Activated naive CD8-positive, alpha-beta T cell treated with anti-CD3 and anti-CD28 coated beads, Interleukin-2, amount 50 U/mL, for 24 hours (primary cell): Measurements from ENCODE around the gene ZEB2.

Source experiments
- ATAC-seq: fragments of 150-1000 bp; cut with Tn5 transposase; one replicate; pipeline ENCODE4 v1.10.0; 2021
- DNase-seq: peaks from one replicate; pipeline ENCODE4 v3.0.0; 2021
- H3K27ac Mint-ChIP-seq: one replicate; pipeline ENCODE4 v1.8.0; 2021; ENCODE audit warnings: mild to moderate bottlenecking, mixed read lengths
- H3K27me3 Mint-ChIP-seq: one replicate; pipeline ENCODE4 v1.8.0; 2021; ENCODE audit warnings: mixed read lengths
- H3K36me3 Mint-ChIP-seq: one replicate; pipeline ENCODE4 v1.8.0; 2021; ENCODE audit warnings: low read depth, mixed read lengths
- H3K4me1 Mint-ChIP-seq: one replicate; pipeline ENCODE4 v1.8.0; 2021; ENCODE audit warnings: mixed read lengths
- H3K4me3 Mint-ChIP-seq: one replicate; pipeline ENCODE4 v1.8.0; 2021; ENCODE audit warnings: mild to moderate bottlenecking, moderate library complexity, mixed read lengths
- H3K9me3 Mint-ChIP-seq: one replicate; pipeline ENCODE4 v1.8.0; 2021; ENCODE audit warnings: mixed read lengths

The ZEB2 gene

DNA sequence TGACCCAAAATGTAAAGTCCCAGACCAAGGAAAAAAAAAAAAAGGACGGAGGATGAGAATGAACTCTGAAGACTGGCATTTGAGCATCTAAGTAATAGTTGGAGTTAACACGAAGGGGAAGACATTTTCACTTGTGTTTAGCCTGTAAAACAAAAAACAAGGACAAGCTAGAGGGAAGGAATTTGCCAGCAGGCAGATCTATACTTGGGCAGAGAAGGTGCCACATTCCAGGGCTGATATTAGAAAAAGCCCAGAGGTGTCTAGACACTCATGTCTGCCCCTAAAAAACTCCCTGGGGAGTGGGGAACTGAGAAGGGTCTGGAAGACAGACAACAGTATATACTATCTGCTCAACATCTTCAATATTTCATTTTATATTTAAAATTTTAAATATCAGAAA is 171.1 kb downstream of the ZEB2 start:
- H3K27me3 Mint-ChIP-seq = no peaks in the 10 kb centered on the region
- peaks cover 32% of the 10 kb centered on the region for H3K4me1 Mint-ChIP-seq
- no peaks in the 10 kb centered on the region for H3K9me3 Mint-ChIP-seq
- no peak for ATAC-seq
- H3K27ac Mint-ChIP-seq = peak overlapping the region; percentile 47
- no peak for DNase-seq
- no peak overlapping the region for H3K4me3 Mint-ChIP-seq
- H3K36me3 Mint-ChIP-seq = no peaks in the 10 kb centered on the region

DNA sequence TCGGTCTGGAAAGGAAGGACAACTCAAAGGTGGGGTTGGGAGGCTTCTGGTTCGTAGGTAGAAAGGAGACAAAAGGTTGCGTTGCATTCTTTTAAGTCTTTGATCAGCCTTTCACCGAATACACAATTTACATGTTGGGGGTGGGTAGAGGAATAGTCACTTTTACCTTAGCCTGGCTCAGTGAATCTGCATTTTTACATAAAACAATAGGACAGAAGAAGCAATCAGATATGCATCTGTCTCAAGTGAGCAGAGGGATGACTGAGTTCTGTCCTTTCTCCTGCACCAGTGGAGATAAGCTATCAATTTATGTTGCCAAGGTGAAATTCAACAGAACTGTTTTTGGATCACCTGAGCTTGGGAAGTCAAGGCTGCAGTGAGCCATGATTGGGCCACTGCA is 173.7 kb downstream of the ZEB2 start:
- peaks cover 49% of the 10 kb centered on the region for H3K4me1 Mint-ChIP-seq
- no peaks in the 10 kb centered on the region for H3K9me3 Mint-ChIP-seq
- no peaks in the 10 kb centered on the region for H3K27me3 Mint-ChIP-seq
- H3K36me3 Mint-ChIP-seq = no peaks in the 10 kb centered on the region
- DNase-seq (no peak), ATAC-seq (no peak)
- no peak overlapping the region for H3K27ac Mint-ChIP-seq
- no peak overlapping the region for H3K4me3 Mint-ChIP-seq

DNA sequence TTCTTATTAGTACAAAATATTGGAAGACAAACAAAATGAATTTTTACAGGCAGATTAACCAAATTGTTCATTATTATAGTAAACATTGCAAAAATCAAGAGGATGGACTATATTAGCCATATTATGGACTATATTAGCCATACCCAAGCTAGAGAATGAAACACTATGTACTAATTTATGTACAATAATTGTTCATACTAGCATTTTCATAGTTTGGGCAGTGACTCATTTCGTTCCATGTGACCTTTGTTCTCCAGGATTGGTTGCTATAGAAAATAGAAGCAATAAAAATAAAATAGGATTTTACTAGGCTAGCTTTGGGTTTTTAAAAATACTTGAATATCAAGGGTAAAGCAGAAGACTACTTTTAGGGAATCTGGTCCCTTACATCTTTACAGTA is 176.8 kb downstream of the ZEB2 start:
- peak overlapping the region; percentile 67 for H3K27ac Mint-ChIP-seq
- no peaks in the 10 kb centered on the region for H3K27me3 Mint-ChIP-seq
- ATAC-seq = peak; percentile 23
- H3K4me3 Mint-ChIP-seq = no peak overlapping the region
- H3K9me3 Mint-ChIP-seq = peaks cover 6% of the 10 kb centered on the region
- no peaks in the 10 kb centered on the region for H3K36me3 Mint-ChIP-seq
- peaks cover 52% of the 10 kb centered on the region for H3K4me1 Mint-ChIP-seq
- no peak for DNase-seq

DNA sequence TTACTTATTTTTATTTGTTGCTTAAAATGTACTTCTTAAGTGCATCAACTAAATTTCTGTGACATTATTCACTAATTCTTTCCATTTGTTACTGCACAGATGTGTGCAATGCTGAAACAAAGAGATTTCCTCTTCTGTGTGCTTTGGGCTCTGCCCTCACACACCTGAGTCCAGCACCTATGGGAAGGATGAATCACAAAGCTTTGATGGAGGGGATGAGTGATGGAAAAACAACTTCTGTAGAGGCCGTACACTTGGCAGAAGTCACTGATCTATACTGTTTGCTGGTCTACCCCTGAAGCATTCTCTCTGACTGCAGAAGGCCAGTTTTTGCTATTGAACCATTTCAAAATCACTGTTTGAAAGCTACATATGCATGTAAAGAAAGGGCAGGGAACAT is 178.4 kb downstream of the ZEB2 start:
- H3K9me3 Mint-ChIP-seq = peaks cover 11% of the 10 kb centered on the region
- peak; percentile 90 for ATAC-seq
- H3K4me3 Mint-ChIP-seq = no peak overlapping the region
- H3K4me1 Mint-ChIP-seq = peaks cover 63% of the 10 kb centered on the region
- DNase-seq = no peak
- H3K27me3 Mint-ChIP-seq = no peaks in the 10 kb centered on the region
- peak overlapping the region; percentile 83 for H3K27ac Mint-ChIP-seq
- peaks cover under 1% of the 10 kb centered on the region for H3K36me3 Mint-ChIP-seq

DNA sequence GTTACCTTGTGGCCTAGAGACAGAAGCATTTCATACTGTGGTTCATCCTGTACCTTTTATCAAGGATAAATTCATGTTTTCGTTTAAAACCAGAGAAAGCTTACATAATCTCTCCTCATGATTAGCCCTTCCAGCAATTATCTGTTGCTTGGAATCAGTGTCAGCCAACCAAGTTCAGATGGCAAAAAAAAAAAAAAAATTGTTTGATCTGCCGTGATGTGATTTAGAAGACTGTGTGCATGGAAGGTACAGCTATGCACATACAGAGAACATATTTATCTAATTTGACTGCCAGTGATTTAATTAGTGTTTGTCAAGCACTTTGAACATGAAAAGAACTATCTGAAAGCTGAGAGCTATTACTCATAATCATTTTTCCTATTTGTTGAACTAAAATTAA is 180.9 kb downstream of the ZEB2 start:
- Mint-ChIP-seq H3K36me3 (peaks cover 2% of the 10 kb centered on the region), H3K27ac (no peak overlapping the region), H3K4me1 (peaks cover 55% of the 10 kb centered on the region), H3K27me3 (no peaks in the 10 kb centered on the region), H3K4me3 (no peak overlapping the region), H3K9me3 (peaks cover 13% of the 10 kb centered on the region)
- DNase-seq (no peak), ATAC-seq (no peak)

DNA sequence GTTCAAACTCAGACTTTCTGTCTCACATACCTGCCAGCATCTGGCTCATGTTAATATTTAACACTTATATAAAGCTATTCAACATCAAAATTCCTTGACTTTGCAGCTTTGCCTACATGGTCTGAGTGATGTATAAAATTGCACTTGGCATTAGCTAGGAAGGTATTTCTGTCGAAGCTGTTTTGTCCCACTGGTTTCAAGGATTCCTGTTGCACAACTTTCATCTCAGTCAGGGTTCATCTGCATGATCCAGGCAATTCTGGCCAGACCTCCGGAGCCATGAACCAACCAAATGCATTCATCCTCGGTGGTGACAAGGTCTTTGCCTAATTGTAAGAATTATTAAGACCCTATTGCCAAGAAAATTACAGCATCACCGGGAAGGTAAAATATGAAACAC is 185.4 kb downstream of the ZEB2 start:
- Mint-ChIP-seq H3K27ac (no peak overlapping the region), H3K36me3 (peaks cover 14% of the 10 kb centered on the region), H3K4me3 (no peak overlapping the region), H3K4me1 (peaks cover 57% of the 10 kb centered on the region), H3K9me3 (peaks cover 11% of the 10 kb centered on the region), H3K27me3 (peaks cover 1% of the 10 kb centered on the region)
- DNase-seq (no peak), ATAC-seq (no peak)
